Immature natural killer cell (primary cell): Measurements from ENCODE around the gene TEP1. TPM values are rescaled to one million over a fixed set of nuclear protein-coding genes. Genes with fewer than 3 reads are reported as not detected.
A peak's percentile ranks its signal among the peaks of the same experiment; 100 is the strongest.
"Not testable (repeated sequence)": the region's sequence is repeated elsewhere in the genome, so short reads cannot be mapped to it uniquely, and the experiment has no call there.

Experiments
- DNase-seq, 3 donors: peaks; one replicate each; pipeline ENCODE4 v3.0.0; 2022; ENCODE audit warnings: mixed read lengths in 1 of 3
- H3K27ac Mint-ChIP-seq, 6 donors: one replicate each; pipeline ENCODE4 v1.8.0; 2020; ENCODE audit warnings: mixed read lengths in 6 of 6, mild to moderate bottlenecking in 5 of 6, inconsistent platforms in 4 of 6, moderate library complexity in 3 of 6
- H3K27me3 Mint-ChIP-seq, 3 donors: one replicate each; pipeline ENCODE4 v1.8.0; 2020 to 2021; ENCODE audit warnings: low read depth in 3 of 3, mild to moderate bottlenecking in 3 of 3, mixed read lengths in 3 of 3, moderate library complexity in 3 of 3, inconsistent platforms in 1 of 3
- H3K36me3 Mint-ChIP-seq, 3 donors: one replicate each; pipeline ENCODE4 v1.8.0; 2020; ENCODE audit warnings: mixed read lengths in 3 of 3, inconsistent platforms in 2 of 3, mild to moderate bottlenecking in 2 of 3
- H3K4me1 Mint-ChIP-seq, 2 donors: one replicate each; pipeline ENCODE4 v1.8.0; 2020; ENCODE audit warnings: inconsistent platforms in 2 of 2, mild to moderate bottlenecking in 2 of 2, mixed read lengths in 2 of 2, moderate library complexity in 1 of 2
- H3K4me3 Mint-ChIP-seq, 5 donors: one replicate each; pipeline ENCODE4 v1.8.0; 2020; ENCODE audit warnings: mild to moderate bottlenecking in 5 of 5, mixed read lengths in 5 of 5, inconsistent platforms in 3 of 5, moderate library complexity in 3 of 5
- H3K9me3 Mint-ChIP-seq, 6 donors: one replicate each; pipeline ENCODE4 v1.8.0; 2020; ENCODE audit warnings: mild to moderate bottlenecking in 6 of 6, mixed read lengths in 6 of 6, inconsistent platforms in 4 of 6, moderate library complexity in 3 of 6
- polyA plus RNA-seq, 3 donors: library from polyadenylated mRNA; unstranded; fragments of 300-500 nt; fragmentation: Illumina TruSeq; gene quantifications; one replicate each; pipeline ENCODE4 v1.2.3, GENCODE V29; 2021

TEP1 gene
- polyA plus RNA-seq, 3 donors from 2014 or later = 4.2 to 8.1 TPM; not detected in 1

DNA sequence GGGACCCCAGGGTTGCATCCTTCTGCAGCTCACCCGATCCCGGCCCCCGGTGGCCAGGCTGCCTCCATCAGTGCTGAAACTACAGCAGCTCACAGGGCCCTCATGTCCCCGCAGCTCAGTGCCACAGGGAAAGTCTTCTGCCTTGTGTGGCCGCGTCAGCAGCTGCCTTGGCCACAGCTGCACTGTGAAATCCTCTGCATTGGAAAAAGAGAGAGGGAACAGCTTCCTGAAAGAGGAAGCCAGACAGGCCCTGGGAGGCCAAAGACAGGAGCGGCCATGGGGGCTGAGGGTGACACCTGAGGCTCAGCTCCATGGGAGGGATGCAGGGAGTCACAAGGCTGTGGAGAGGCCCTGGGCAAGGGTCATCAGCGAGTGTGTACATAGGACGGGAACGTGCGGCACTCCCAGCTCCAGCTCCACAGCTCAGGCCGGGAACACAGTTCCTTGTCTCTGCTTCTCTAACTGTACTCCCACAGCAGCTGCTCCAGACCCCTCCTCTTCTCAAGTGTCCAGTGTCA is 37.2 kb downstream of the TEP1 start:
- no peak for DNase-seq
- H3K4me1 Mint-ChIP-seq = no peaks in the 10 kb centered on the region
- peaks cover 0 to 4% (median 1%) of the 10 kb centered on the region in 3 donors for H3K27me3 Mint-ChIP-seq
- H3K36me3 Mint-ChIP-seq = peaks cover 26 to 76% (median 45%) of the 10 kb centered on the region in 3 donors
- peak overlapping the region in 1 of 6 donors; percentile 53 for H3K27ac Mint-ChIP-seq
- H3K4me3 Mint-ChIP-seq = no peak overlapping the region
- H3K9me3 Mint-ChIP-seq = no peaks in the 10 kb centered on the region

DNA sequence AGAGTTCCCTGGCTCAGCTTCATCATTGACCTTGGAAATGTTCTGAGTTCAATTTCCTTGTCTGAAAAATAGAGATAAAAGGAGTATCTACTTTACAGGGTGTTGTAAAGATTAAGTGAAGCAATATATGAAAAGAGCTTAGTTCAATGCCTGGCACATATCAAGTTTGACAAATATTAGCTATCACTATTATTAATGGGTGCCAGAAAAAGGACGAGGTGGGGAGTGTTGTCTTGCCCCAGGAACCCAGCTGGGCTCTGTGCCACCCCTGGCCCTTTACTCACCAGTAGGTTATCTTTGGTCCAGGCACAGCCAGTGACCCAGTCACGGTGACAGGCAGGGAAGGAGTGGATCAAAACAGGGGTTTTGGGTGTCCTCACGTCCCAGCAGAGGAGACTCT is 37.8 kb downstream of the TEP1 start:
- Mint-ChIP-seq H3K36me3 (peaks cover 25 to 76% (median 48%) of the 10 kb centered on the region in 3 donors), H3K4me3 (no peak overlapping the region), H3K27me3 (peaks cover 0 to 1% (median 0%) of the 10 kb centered on the region in 3 donors), H3K4me1 (no peaks in the 10 kb centered on the region), H3K9me3 (no peaks in the 10 kb centered on the region), H3K27ac (no peak overlapping the region)
- no peak for DNase-seq

DNA sequence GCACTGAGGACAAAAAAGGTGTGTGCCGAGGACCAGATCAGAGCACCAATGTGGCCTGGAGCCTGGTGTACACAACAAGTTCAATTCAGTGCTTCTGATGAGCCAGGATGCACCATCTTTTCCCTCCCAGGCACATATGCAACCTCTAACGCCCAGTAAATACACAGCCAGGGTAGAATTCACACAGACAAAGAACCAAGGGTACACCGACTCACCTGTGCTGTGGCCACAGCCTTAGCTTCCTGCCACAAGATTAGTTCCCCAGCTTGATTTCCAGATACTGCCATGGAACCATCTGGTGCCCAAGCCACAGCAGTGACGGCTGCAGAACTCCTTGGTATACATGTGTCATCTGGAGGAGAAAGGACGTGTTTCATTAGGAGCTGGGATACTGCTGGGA is 40.5 kb downstream of the TEP1 start:
- no peak overlapping the region for H3K4me3 Mint-ChIP-seq
- no peak for DNase-seq
- H3K36me3 Mint-ChIP-seq = peaks cover 24 to 76% (median 57%) of the 10 kb centered on the region in 3 donors
- peaks cover 0 to 3% (median 0%) of the 10 kb centered on the region in 3 donors for H3K27me3 Mint-ChIP-seq
- no peak overlapping the region for H3K27ac Mint-ChIP-seq
- no peaks in the 10 kb centered on the region for H3K4me1 Mint-ChIP-seq
- H3K9me3 Mint-ChIP-seq = no peaks in the 10 kb centered on the region

DNA sequence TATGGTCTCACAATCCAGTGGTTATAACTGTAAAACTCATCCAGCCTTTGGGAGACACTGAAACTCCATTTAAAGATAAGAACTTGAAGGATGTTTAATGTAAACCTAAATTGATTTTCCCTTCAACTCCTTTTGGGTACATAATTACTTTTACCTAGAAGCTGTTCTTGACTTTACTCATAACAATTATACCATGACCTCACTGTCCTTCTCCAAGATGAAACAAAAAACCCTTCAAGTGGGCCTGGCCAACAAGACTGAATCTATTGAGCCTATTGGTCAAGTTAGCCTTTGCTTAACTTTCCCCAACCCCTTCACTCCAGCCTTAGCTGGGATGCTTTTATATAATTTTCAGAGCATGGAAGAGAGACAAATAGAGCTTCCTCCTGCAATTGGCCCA is 47.4 kb downstream of the TEP1 start:
- DNase-seq = no peak
- no peaks in the 10 kb centered on the region for H3K4me1 Mint-ChIP-seq
- no peak overlapping the region for H3K27ac Mint-ChIP-seq
- H3K9me3 Mint-ChIP-seq = no peaks in the 10 kb centered on the region
- H3K36me3 Mint-ChIP-seq = peaks cover 17 to 41% (median 35%) of the 10 kb centered on the region in 3 donors
- H3K27me3 Mint-ChIP-seq = peaks cover 0 to 2% (median 2%) of the 10 kb centered on the region in 3 donors
- H3K4me3 Mint-ChIP-seq = no peak overlapping the region

DNA sequence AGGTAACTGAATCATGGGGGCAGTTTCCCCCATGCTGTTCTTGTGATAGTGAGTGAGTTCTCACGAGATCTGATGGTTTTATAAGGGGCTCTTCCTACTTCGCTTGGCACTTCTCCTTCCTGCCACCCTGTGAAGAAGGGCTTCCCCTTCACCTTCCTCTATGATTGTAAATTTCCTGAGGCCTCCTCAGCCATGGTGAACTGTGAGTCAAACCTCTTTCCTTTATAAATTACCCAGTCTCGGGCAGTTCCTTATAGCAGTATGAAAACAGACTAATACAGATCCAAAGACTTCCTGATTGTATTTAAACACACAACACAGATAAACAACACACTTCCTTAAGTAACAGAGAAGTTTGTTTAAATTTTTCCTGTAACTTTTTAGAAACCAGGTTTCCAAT is 54.8 kb downstream of the TEP1 start:
- H3K27ac Mint-ChIP-seq = peak overlapping the region in 4 of 6 donors; percentile 2 to 77 (median 62)
- not testable (repeated sequence) for H3K4me1 Mint-ChIP-seq, H3K4me3 Mint-ChIP-seq, H3K9me3 Mint-ChIP-seq, H3K27me3 Mint-ChIP-seq, DNase-seq
- peaks cover 15 to 27% (median 16%) of the 10 kb centered on the region in 3 donors for H3K36me3 Mint-ChIP-seq

DNA sequence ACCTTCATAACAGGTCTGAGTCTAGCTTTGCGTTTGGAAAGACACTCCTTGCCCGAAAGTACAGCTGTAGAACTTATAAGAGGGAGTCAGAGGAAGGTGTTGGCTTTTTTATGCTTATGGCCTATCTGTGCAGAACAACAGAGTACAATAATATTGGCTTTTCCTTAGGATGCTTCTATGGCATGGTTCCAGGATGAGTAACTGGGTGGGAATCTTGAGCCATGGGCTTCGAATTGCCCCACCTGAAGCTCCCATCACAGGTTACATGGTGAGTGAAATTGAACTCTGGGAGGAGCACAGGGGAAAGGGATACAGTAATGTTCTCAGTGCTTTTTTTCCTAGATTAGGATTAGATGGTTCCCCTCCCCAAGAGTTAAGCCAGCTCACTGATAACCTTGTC is 56.9 kb downstream of the TEP1 start:
- H3K4me3 Mint-ChIP-seq = no peak overlapping the region
- peaks cover 14 to 31% (median 25%) of the 10 kb centered on the region in 3 donors for H3K36me3 Mint-ChIP-seq
- H3K27ac Mint-ChIP-seq = no peak overlapping the region
- no peaks in the 10 kb centered on the region for H3K27me3 Mint-ChIP-seq
- no peaks in the 10 kb centered on the region for H3K4me1 Mint-ChIP-seq
- H3K9me3 Mint-ChIP-seq = no peaks in the 10 kb centered on the region
- no peak for DNase-seq

DNA sequence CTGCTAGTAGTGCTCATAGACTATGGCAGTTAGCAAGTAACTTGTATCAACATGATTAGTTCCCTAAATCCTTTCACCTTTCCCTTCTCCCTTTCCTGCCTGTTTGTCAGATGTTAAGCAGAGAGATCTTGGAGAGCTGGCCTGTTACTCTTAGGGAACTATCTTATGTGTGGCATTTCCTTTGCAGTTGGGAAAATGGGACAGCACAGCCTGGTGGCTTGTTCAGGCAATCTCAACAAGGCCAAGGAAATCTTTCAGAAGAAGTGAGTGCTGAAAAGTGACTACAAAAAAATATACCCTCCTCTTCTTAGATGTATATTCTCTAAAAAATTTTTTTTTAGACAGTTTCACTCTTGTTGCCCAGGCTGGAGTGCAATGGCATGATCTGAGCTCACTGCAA is 62.4 kb downstream of the TEP1 start:
- DNase-seq = no peak
- H3K4me3 Mint-ChIP-seq = no peak overlapping the region
- H3K36me3 Mint-ChIP-seq = peaks cover 16 to 29% (median 26%) of the 10 kb centered on the region in 3 donors
- H3K9me3 Mint-ChIP-seq = no peaks in the 10 kb centered on the region
- no peaks in the 10 kb centered on the region for H3K27me3 Mint-ChIP-seq
- no peaks in the 10 kb centered on the region for H3K4me1 Mint-ChIP-seq
- no peak overlapping the region for H3K27ac Mint-ChIP-seq

DNA sequence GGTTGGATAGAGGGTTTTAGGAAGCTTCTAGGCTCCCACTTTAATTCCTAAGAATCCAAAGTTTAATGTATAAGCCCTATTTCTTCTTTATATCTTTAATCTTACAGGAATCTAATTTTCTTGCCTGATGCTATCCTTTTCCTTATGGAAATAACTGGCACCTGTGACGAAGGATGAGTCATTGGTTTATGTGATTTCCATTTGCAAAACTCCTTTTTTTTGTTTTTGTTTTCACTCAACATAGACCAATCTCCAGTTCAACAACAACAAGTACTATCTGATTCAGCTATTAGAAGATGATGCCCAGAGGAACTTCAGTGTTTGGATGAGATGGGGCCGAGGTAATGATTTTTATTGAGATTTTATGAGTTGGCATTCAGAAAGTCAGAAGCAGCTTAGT is 63.0 kb downstream of the TEP1 start:
- Mint-ChIP-seq H3K36me3 (peaks cover 16 to 29% (median 25%) of the 10 kb centered on the region in 3 donors), H3K27me3 (no peaks in the 10 kb centered on the region), H3K4me3 (no peak overlapping the region), H3K4me1 (peaks cover 0 to 2% of the 10 kb centered on the region in 2 donors), H3K27ac (peak overlapping the region in 2 of 6 donors; percentile 4 to 5), H3K9me3 (no peaks in the 10 kb centered on the region)
- DNase-seq = no peak

DNA sequence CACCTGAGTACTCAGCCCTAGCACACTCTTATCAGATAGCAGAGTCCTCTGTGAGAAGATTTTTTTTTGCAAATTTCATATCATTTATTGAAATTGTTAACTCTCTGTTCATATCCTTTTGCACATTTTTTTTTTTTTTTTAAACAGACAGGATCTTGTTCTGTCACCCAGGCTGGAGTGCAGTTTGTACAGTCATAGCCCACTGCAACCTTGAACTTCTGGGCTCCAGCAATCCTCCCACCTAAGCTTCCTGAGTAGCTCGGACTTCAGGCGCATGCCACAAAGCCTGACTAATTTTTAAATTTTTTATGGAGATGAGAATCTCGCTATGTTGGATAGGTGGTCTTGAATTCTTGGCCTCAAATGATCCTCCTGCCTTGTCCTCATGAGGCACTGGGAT is 65.6 kb downstream of the TEP1 start:
- Mint-ChIP-seq H3K9me3 (no peaks in the 10 kb centered on the region), H3K36me3 (peaks cover 13 to 22% (median 20%) of the 10 kb centered on the region in 3 donors), H3K4me3 (no peak overlapping the region), H3K4me1 (peaks cover 13 to 19% of the 10 kb centered on the region in 2 donors), H3K27ac (no peak overlapping the region), H3K27me3 (peaks cover 7 to 8% (median 8%) of the 10 kb centered on the region in 3 donors)
- DNase-seq = no peak

DNA sequence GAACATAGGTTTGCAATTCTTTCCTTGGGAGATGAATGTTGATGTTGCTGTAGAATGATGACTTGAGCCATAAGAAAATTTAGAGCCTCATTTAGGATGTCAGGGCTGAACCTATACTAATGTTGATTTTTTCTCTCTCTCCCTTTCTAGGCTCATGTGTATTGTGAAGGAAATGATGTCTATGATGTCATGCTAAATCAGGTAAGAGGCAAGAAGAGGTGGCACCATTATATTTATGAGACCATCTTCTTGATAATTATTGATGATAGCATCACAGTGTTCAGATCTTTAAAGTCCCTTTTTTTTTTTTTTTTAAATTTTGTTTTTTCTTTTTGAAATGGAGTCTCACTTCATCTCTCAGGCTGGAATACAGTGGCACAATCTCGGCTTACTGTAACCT is 66.6 kb downstream of the TEP1 start:
- peaks cover 13 to 19% of the 10 kb centered on the region in 2 donors for H3K4me1 Mint-ChIP-seq
- peaks cover 7 to 14% (median 8%) of the 10 kb centered on the region in 3 donors for H3K27me3 Mint-ChIP-seq
- H3K36me3 Mint-ChIP-seq = peaks cover 9 to 14% (median 11%) of the 10 kb centered on the region in 3 donors
- no peaks in the 10 kb centered on the region for H3K9me3 Mint-ChIP-seq
- no peak overlapping the region for H3K4me3 Mint-ChIP-seq
- peak overlapping the region in 2 of 6 donors; percentile 3 to 9 for H3K27ac Mint-ChIP-seq
- DNase-seq = no peak

DNA sequence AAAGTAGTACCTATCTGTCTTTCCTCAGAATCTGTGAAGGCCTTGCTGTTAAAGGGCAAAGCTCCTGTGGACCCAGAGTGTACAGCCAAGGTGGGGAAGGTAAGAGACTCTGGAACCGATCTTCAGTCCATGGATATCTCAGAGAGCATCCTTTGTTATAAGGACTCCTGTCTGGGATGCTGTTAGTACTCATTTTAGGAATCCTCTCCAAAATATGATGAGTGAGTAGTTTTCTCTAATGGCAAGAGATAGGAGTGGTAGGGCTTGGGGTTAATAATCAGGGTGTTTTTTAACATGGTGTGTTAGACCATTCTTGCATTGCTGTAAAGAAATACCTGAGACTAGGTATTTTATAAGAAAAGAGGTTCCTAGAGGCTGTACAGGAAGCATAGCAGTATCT is 67.9 kb downstream of the TEP1 start:
- H3K4me3 Mint-ChIP-seq = no peak overlapping the region
- peak overlapping the region in 5 of 6 donors; percentile 13 to 99 (median 92) for H3K27ac Mint-ChIP-seq
- H3K27me3 Mint-ChIP-seq = peaks cover 7 to 14% (median 8%) of the 10 kb centered on the region in 3 donors
- H3K36me3 Mint-ChIP-seq = peaks cover 6 to 9% (median 7%) of the 10 kb centered on the region in 3 donors
- DNase-seq = no peak
- H3K4me1 Mint-ChIP-seq = peaks cover 13 to 19% of the 10 kb centered on the region in 2 donors
- no peaks in the 10 kb centered on the region for H3K9me3 Mint-ChIP-seq

DNA sequence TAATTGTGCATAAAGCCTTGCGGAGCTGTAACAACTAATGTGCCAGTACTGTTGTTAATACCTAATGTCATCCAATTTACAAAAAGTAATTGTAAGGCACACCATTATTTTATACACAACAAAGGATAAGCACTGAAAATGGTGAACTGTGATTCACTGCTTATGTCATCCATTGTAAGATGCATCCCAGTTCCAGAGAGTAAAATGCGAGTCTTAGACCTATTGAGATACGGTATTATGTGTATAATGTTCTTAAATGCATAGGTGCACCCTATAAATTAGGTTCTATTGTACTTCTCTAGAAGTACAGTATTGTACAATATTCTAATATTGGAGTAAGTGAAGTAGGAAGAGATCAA is 69.5 kb downstream of the TEP1 start:
- Mint-ChIP-seq H3K9me3 (no peaks in the 10 kb centered on the region), H3K36me3 (peaks cover 0 to 5% (median 0%) of the 10 kb centered on the region in 3 donors), H3K27me3 (peaks cover 7 to 14% (median 8%) of the 10 kb centered on the region in 3 donors), H3K4me1 (peaks cover 13 to 19% of the 10 kb centered on the region in 2 donors), H3K4me3 (peak overlapping the region; percentile 93 to 98 (median 97)), H3K27ac (peak overlapping the region; percentile 92 to 99 (median 98))
- no peak for DNase-seq

DNA sequence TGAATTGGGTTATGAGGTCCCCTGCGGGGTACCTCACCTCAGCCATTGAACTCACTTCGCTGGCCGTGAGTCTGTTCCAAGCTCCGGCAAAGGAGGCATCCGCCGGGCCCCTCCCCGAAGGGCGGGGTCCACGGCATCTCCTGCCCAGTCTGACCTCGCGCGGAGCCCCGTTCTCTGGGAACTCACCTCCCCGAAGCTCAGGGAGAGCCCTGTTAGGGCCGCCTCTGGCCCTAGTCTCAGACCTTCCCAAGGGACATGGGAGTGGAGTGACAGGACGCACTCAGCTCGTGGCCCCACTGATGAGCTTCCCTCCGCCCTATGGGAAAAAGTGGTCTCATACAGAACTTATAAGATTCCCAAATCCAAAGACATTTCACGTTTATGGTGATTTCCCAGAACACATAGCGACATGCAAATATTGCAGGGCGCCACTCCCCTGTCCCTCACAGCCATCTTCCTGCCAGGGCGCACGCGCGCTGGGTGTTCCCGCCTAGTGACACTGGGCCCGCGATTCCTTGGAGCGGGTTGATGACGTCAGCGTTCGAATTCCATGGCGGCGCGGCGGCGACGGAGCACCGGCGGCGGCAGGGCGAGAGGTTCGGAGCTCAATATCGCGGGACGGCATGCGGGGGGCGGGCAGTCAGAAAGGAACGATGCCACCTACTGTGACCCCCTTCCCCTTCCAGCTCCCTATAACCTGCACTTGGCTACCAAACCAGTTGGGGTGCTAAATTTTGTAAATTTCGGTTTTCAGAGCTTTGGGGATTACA is 70.0 kb downstream of the TEP1 start, which contains the start of gene PARP2:
TSS of gene PARP2 (plus strand) at position 544 of the 770 bp plus-strand sequence. CDS start at position 551, 7 bp downstream.
- Mint-ChIP-seq H3K27me3 (peaks cover 7 to 14% (median 8%) of the 10 kb centered on the region in 3 donors), H3K36me3 (peaks cover 0 to 5% (median 0%) of the 10 kb centered on the region in 3 donors), H3K4me1 (peaks cover 13 to 19% of the 10 kb centered on the region in 2 donors), H3K9me3 (no peaks in the 10 kb centered on the region), H3K4me3 (peak within 1 kb of the TSS; percentile 93 to 98 (median 97)), H3K27ac (peak within 1 kb of the TSS; percentile 92 to 99 (median 98))
- DNase-seq = peak; percentile 92 to 94 (median 93)

DNA sequence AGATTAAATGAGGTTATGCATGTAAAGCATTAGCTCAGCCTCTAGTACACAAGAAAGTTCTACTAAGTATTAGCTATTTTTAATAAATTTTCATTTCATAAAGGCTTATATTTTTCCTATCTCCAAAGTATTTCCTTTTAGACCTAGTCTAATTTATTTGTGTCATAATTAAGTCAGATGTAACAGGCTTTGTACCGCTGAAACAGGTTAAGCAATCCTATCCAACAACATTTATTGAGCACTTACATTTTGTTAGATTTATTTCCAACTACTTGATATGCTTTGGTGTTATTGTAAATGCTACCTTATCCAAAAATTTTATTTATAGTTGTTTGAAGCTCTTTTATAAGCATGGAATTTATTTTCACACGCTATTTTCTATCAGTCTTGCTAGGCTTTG is 71.7 kb downstream of the TEP1 start:
- DNase-seq = no peak
- Mint-ChIP-seq H3K4me3 (peak overlapping the region in 3 of 5 donors; percentile 93 to 97 (median 97)), H3K36me3 (peaks cover 0 to 5% (median 0%) of the 10 kb centered on the region in 3 donors), H3K9me3 (no peaks in the 10 kb centered on the region), H3K27ac (peak overlapping the region in 2 of 6 donors; percentile 20 to 97), H3K4me1 (peaks cover 13 to 19% of the 10 kb centered on the region in 2 donors), H3K27me3 (peaks cover 7 to 14% (median 8%) of the 10 kb centered on the region in 3 donors)
